GM19351 (cell line): ENCODE results near the gene FLRT1.

Source experiments
- ATAC-seq: cut with Tn5 transposase; IDR thresholded peaks from one replicate; pipeline ENCODE4 v1.9.1; 2021; ENCODE audit warnings: mild to moderate bottlenecking, moderate library complexity; ENCODE audit not compliant: unreplicated experiment

FLRT1 gene

DNA sequence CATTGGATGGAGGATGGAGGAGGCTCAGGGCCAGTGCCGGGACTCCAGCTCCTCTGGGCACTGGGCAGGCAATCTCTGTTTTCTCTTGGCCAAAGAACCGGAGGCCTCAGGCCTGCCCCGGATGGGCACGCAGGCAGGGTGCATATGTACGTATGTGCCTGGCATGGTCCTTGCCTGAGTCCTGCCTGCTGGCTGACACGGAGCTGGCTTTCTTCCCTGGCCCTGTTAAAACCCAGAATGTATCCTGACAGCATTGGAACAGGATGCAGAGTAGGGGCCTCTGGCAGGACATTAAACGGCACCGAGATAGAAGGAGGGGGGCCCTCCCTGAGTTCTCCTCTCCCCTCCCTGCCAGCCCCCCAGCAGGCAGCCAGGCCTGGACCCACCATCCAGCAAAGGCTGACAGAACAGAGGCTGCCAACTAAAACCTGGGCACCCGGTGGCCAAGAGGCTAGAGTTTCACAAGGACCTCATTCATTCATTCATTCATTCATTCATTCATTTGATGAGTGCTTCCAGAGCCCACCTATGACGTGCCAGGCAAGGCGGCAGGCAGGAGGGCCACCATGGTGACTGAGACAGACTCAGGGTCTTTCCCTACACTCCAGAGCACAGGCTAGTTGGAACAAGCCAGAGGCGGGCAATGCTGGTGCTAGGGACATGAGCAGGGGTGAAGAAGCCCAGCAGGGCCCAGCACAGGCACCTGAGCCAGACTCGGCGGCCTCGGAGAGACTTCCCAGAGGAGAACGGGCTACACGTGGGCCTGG, 28.8 kb downstream of the FLRT1 start:
- no peak for ATAC-seq

DNA sequence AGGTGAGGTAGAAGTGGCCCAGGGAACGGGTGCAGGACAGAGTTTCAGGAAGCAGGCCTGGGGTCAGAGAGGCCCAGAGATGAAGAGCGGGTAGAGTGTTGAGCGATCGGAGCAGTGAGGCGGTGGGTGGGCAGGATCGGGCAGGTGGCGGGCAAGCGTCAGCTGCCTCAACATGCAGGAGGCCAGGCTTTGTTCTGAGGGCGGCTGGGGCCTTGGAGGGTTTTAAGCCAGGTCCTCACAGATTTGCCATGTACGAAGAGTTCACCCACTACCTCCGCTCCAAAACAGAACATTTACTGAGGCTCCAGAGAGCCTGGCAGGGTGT, 29.4 kb downstream of the FLRT1 start:
- ATAC-seq, result no peak

DNA sequence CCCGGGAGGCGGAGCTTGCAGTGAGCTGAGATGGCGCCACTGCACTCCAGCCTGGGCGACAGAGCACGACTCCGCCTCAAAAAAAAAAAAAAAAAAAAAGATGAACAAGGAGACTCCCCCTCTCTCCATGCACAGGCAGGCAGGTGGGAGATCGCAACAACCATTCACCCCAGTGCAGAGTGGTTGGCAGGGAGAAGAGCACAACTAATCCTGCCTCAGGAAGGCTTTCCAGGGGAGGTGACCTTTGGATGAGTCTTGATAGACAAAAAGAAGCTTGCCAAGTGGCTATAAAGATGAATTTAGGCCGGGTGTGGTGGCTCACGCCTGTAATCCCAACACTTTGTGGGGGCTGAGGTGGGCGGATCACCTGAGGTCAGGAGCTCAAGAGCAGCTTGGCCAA, 30.0 kb downstream of the FLRT1 start:
- ATAC-seq, result no peak

DNA sequence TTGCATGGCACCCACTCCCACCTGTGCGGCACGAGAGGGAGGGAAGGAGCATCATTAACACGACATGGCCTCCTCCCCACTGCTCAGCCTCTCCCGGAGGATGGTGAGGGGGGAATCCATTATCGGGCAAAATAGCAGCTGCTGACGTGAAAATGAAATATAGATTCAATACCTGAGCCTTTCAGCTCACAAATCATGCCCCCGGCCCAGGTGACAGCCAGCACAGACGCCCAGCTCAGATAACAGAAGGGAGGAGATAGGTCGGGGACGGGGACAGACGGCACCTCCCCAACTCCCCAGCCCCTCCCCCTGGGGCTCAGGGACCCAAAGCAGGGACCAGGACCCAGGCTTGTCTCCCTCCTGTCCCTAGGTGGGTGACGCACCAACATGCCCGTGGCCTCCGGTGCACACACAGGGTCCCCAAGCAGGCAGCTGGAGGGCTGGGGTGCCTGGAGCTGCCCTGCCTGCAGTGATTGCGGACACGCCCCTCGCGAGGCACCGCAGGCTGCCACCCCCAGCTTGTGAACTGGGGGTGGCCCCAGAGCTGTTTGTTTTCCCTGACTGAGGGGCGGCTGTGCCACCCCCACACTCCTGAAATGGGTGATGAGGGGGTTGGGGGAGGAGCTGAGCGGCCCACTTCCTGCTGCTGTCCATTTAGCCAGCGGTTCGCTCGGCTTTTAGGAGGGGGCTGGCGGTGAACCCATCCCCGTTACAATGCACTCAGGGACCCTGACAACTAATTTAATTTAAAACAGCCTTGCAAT, 31.7 kb downstream of the FLRT1 start:
- ATAC-seq, result no peak

DNA sequence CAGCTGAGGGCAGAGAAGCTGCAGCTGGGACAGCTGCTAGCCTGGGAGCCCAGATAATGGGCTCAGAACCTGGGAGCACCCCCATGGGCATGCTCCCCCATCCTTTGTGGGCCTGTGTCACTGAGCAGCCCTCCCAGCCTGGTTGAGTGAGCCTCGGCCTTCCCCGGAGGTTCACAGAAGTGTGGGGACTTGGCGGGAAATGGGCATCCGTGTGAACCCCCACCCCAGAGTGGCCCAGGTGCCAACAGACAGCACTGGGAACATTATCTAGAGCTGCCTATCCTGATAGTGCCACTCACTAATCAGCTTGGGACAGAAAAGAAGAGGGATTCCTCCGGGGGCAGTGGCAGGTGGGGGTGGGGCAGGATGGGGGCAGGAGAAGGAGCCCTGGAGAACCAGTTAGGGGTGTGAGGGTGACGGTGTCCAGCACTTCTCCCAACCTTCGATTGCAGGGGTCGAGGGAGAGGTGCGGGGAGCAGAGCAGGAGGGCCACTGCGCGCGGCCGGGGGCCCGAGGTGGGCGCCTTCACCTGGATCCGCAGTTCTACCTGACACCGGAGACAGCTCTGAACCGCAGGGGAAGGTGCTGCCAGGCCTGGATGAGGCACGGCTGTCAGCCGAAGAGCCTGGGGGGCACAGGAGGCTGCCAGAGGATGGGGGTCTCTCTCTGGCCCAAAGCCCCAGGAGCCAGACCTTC, 33.1 kb downstream of the FLRT1 start:
- no peak for ATAC-seq

DNA sequence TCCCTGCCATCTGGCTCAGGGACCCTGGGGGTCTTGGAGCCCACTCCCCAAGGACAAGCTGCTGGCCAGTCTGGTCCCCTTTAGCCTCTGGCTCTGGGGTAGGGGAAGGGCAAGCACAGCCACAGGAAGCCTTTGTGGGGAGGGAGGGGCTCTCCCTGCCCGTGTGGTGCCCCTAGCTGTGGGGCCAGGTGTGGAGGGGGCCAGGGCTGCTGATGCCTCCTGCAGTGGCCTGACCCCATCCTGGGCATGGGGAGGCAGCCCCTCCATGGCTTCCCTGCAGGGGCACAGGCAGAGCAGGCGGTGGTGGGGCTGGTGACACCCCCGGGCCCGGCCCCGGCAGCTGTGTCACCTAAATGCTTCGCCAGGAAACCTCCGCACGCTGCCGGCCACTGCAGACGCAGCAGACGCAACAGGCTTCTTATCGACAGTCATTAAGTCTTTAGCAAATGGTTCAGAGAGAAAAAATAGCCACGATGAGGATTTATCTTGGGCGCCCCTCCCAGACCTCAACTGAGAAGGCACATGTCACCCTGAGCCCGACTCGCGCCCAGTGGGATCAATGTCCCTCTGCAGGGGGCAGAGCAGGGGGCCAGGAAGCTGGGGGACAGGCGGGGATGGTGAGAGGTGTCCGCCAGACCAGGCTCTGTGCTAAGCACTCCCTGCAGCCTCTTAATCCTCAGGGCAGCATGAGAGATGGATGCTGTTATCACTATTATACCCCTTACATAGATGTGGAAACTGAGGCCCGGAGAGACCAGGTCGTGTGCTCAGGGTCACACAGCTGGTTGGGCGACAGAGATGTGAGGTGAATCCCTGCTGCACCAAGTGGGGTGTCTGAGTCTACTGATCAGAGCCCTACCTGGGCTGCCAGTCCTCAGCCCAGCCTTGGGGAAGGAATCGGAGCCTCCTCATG, 33.9 kb downstream of the FLRT1 start:
- ATAC-seq, result no peak

DNA sequence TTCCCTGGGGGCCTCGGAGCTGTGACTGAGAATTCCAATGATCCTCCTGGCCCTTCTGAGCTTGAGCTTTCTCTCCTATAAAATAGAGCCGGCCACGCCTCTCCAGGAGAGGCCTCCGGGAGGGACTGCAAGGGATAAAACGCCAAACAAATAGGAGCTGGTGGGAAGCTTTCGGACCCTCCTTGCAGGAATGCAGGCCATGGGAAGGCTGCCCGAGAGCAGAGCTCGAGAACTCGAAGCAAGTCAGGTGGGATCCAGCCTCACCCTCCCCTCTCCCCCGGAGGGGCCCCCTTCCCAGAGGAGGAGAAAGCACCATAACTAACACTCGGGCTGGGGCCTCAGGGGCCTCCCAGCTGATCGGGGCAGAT, 34.6 kb downstream of the FLRT1 start:
- no peak for ATAC-seq

DNA sequence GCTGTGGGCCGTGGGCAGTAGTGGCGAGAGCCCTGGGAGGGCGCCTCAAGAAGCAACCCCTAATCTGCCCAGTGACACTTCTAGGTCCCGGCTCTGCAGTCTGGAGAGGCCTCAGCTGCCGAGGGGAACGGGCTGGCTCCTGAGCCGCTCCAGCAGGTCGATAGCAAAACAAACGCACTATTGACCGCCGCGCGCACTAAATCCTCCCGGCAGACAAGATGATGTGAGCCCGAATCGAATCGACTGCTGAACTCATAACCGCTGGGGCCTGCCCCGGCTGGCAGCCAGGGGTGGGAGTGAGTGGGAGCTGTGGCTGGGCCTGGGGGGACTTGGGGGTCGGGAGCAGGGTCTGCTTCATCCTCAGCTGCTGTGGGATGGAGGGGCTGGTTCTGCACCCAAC, 36.1 kb downstream of the FLRT1 start:
- no peak for ATAC-seq

DNA sequence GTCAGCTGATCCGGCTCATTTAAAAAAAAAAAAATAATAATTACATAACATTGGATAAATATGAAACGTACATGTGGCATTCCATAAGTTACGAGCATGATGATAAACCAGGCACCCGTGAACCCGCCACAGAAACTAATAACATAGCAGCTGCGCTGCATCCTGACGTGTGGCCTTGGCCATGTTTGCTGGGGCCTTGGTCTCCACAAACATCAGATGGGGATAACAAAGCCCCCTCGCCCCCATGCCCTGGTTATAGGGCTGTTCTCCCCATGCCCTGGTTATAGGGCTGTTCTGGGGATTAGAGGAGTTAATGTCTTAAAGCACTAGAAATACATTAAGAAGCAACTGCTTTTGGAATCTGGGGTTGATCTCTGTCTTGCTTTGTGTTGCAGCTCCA, 36.7 kb downstream of the FLRT1 start:
- no peak for ATAC-seq

DNA sequence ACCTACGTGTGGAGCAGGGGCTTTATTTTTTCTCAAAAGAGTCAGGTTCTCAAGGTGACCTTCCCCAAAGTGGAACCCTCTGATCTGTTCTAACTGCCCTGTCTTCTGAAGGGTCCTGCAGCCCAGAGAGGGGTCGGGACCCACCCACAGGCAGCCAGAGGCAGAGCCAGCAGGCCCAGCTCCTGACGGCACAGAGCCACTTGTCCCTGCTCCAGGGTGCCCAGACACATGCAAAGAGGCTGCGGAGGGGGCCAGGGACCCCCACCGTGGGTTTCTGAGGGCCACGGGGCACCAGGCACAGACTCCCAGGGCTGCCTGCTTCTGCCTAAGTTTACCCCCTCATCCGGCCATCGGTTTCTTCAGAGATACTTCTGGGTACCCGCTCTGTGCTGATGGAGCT, 37.1 kb downstream of the FLRT1 start:
- no peak for ATAC-seq

DNA sequence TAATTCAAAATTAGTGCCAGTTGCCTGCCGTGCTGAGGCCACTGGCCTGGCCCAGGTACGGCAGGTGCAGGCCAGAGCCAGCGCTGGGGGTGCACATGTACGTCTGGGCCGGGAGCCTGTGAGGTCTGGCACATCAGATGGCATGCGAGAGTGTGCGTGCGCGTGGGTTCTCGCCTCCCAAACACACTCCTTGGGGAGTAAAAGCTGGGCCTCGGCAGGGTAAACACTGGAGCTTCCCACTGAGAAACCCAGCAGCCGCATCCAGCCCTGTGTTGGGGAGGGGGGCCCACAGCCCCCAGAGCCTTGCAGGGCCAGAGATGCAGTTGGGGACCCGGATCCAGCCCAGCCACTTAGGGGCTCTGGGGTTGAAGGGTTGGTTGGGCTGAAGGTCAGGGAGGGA, 37.8 kb downstream of the FLRT1 start:
- no peak for ATAC-seq

DNA sequence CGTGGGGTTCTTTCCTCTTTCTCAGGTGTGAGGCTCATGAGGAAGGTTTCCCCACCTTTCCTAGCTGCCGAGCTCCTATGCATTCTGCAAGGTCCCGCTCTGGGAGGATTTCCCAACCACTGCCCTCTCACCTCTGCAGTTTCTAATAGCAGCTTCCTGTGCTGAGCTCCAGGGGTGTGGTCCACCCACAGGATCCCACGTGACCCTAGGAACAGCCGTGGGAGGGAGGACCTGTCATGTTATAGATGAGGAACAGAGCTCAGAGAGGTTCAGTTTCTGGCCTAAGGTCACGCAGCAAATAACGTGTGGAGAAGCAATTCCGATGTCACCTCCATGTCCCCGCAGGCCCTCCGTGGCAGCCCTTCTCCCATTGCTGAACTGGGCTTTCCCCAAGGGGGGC, 38.5 kb downstream of the FLRT1 start:
- no peak for ATAC-seq

DNA sequence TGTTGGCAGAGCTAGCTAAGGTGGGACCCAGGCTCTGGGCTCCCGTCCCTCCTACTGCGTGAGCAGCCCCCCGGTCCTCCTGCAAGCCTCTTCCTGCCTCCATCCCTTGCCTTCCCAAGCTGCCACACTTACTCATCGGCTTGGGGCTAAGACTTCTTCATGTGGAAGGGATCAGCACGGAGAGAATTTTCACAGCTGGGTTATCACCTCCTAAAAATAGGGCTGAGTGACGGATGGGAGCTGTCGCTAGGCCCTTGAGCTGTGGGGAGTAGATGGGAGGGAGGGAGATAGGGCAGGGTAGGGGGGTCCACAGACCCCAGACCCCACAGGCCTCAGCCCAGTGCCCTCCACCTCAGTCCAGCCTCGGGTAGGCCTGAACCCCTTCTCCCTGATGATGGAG, 41.0 kb downstream of the FLRT1 start:
- no peak for ATAC-seq

DNA sequence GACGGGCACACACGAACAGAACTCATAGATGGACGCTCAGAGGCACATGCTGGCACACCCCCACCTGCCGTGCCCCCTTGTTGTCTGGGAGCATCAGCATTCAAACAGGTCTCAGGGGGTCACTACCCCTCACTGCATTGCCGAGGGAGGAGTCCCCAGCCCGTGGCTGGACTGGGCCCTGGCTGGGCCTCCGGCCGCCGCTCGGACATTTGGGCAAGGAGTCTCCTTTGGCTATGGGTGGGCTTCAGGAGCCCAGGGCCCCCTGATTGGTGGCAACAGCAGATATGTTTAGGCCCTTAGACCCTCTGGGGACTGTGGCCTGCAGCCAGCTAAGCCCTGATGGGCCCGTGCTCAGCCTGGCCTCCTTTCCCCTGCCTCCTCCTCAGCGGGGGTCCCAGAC, 41.9 kb downstream of the FLRT1 start:
- no peak for ATAC-seq

DNA sequence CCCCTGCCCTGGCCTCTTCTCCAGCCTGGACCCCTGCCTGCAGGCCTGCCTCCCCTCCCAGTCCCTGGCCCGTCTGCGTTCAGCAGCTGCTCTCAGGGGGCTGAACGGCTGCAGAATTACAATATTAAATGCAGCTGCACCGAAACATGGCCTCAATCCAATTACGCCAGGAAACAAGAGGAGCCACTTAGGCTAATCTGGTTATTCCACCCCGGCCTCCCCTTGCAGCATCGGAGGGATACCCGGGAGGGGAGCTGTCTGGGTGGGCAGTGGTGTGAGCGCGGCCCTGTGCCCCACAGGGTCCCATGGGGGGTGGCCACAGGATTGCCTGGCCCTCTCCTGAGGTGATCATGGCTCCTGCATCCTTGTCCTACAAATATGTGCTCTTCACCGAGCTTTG, 42.6 kb downstream of the FLRT1 start:
- no peak for ATAC-seq

DNA sequence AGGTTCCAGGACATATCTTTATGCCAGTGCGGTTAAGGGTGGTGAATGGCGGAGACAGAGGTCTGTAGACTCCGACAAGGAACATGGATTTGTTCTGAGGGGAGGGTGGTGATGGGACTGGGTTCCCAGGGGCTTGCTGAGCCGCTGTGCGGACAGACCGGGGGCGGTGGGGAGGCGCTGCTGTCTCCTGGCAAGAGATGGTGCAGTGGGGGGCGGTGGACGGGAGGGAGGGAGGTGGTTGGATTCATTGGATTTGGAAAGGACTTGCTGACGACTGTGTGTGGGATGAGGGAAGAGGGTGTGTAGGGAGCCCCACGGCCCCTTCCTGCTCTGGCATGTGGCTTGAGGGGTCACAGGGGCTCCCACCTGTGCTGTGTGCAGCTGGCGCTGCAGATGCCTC, 43.2 kb downstream of the FLRT1 start:
- ATAC-seq, result no peak

DNA sequence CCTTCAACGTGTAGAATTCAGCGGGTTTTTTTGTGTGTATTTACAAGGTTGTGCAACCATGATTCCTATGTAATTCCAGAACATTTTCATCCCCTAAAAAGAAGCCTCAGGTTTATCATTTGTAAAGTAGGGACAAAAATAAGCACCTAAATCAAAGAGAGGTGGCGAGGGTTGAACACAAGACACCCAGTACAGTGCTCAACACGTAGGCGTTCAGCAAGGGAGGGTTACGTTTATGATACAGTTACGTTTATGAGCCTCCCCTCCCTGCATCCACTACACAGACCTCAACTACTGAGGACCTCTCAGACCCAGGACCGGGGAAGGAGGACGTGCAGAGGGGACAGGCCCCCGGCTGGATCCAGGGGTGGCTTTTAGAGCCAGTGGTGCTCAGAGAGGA, 44.7 kb downstream of the FLRT1 start:
- no peak for ATAC-seq

DNA sequence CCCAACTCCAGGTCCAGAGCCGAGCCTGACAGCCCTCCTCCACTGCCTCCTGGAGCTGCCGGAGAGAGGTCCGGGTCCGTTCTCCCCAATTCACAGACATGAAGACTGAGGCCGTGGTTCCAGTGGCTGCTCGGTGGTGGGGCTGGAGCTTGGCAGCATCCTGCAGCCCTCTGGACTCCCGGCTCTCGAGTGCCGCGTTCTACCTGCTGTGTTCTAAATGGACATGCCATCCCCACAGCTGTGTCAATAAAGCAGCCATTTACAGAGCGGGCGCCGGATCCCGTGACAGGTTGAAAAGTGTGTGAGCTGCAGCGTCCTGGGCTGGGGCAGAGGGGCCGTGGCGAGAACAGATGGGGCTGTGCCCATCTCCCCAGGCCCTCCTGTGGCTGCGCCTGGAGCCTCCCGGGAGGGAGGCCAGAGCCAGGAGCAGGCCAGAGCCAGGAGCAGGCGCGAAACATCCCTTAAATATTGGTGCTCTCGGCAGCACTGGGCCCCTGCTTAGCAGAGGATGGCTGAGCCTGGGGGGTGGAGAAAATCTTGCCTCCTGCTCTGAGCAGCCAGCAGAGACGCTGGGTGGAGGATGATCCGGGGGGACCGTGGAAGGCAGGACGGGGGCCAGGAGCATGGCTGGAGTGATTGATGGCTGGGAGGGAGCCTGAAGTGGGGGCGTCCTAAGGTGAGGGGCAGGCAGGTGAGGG, 46.2 kb downstream of the FLRT1 start:
- no peak for ATAC-seq

DNA sequence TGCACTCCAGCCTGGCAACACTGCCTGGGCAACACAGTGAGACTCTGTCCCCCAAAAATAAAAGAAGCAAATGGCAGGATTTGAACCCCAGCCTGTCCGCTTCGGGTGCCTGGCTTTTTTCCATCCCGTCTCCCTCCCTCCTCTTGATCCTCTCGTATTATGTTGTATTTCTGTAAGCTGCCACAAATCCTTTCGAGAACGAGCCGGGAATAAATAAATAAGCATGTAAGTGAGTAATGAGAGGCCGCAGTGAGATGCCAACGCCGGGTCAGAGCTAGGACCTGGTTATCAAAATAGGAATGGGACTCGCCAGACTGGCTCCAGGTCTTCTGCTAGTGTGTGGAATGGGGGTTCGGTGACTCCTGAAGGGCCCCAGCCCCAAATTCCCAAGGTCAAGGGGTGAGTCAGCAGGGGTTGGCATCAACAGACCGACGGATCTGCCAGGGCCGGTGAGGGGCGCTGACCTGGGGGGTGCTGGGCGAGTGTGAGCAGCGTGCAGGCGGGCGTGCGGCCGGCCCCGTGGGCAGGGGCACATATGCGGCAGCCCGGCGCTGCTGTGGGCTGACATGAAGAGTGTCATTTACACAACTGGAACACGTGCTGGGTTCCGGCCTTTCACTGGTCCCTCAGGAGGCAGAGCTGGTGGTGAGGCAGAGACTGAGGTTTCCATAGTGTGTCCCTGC, 47.8 kb downstream of the FLRT1 start:
- no peak for ATAC-seq
